ENCODE data around the gene TBC1D8. TPM values are rescaled to one million over a fixed set of nuclear protein-coding genes. Genes with fewer than 3 reads are reported as not detected.

The TBC1D8 gene
- total RNA-seq, result 16.8 and 17.3 TPM in 2 replicates

- peak within 1 kb of the TSS; percentile 67 for H3K4me3 ChIP-seq (ENCODE audit: low read depth, low read length)
- H3K27me3 ChIP-seq (ENCODE audit: control insufficient read depth, insufficient read depth, low read length), result no peaks in the 10 kb centered on the region
- no peak for DNase-seq (ENCODE audit: low read depth)
- no peaks in the 10 kb centered on the region for H3K36me3 ChIP-seq (ENCODE audit: control insufficient read depth, insufficient read depth, low read length)
- TF ChIP-seq, protein P1, sequence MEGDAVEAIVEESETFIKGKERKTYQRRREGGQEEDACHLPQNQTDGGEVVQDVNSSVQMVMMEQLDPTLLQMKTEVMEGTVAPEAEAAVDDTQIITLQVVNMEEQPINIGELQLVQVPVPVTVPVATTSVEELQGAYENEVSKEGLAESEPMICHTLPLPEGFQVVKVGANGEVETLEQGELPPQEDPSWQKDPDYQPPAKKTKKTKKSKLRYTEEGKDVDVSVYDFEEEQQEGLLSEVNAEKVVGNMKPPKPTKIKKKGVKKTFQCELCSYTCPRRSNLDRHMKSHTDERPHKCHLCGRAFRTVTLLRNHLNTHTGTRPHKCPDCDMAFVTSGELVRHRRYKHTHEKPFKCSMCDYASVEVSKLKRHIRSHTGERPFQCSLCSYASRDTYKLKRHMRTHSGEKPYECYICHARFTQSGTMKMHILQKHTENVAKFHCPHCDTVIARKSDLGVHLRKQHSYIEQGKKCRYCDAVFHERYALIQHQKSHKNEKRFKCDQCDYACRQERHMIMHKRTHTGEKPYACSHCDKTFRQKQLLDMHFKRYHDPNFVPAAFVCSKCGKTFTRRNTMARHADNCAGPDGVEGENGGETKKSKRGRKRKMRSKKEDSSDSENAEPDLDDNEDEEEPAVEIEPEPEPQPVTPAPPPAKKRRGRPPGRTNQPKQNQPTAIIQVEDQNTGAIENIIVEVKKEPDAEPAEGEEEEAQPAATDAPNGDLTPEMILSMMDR (IDR thresholded peaks at IDR 0.05; ENCODE audit: insufficient read depth, low read length, poor library complexity, severe bottlenecking), result no peak
These were observed at the start of gene TBC1D8 for GRCh38 chr2:101151146-101151858. TBC1D8 (minus strand) TSS chr2:101151382; CDS start chr2:101151253, 129 bp downstream.

DNA sequence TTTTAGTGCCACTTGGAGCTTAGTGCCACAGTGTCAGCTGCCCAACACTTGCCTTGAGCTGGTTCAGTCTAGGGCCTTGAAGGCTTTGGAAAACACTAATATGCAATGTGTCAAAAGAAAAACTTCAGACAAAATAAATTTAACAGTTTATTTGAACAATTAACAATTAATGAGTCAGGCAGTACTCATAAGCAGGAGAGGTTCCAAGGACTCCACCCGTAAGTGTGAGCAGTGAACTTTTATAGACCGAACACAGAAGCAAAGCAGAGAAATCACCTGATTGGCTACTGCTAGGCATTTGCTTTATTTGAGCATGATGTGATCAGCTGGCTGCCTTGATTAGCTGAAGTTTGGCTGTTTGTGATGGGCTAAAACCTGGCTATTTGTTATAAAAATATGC lies 49.5 kb upstream of the TBC1D8 start:
- H3K36me3 ChIP-seq (ENCODE audit: control insufficient read depth, insufficient read depth, low read length), result no peaks in the 10 kb centered on the region
- no peaks in the 10 kb centered on the region for H3K27me3 ChIP-seq (ENCODE audit: control insufficient read depth, insufficient read depth, low read length)
- H3K4me3 ChIP-seq (ENCODE audit: low read depth, low read length), result no peak overlapping the region
- no peak for DNase-seq (ENCODE audit: low read depth)
- TF ChIP-seq, protein P1 (IDR thresholded peaks at IDR 0.05; ENCODE audit: insufficient read depth, low read length, poor library complexity, severe bottlenecking), result no peak

DNA sequence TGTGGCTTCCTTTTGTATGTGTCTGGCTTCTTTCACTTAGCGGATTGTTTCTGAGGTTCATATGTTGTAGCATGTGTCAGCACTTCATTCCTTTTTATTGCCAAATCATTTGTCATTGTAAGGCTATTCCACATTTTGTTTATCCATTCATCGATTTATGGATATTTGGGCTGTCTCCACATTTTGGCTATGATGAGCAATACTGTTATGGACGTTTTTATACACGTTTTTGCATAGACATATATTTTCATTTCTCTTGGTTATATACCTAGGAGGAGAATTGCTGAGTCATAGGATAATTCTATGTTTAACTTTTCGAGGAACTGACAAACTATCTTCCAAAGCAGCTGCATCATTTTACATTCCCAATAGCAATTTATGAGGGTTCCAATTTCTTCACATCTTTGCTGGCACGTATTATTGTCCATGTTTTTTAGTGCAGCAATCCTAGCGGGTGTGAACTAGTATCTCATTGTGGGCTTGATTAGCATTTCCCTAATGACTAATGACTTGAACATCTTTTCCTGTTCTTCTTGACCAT lies 48.1 kb upstream of the TBC1D8 start:
- H3K27me3 ChIP-seq (ENCODE audit: control insufficient read depth, insufficient read depth, low read length), result no peaks in the 10 kb centered on the region
- TF ChIP-seq, protein P1 (IDR thresholded peaks at IDR 0.05; ENCODE audit: insufficient read depth, low read length, poor library complexity, severe bottlenecking), result no peak
- no peak for DNase-seq (ENCODE audit: low read depth)
- no peaks in the 10 kb centered on the region for H3K36me3 ChIP-seq (ENCODE audit: control insufficient read depth, insufficient read depth, low read length)
- no peak overlapping the region for H3K4me3 ChIP-seq (ENCODE audit: low read depth, low read length)

GRCh38 chr2:101197814-101198213 lies 46.6 kb upstream of the TBC1D8 start:
- Histone ChIP-seq H3K27me3 (ENCODE audit: control insufficient read depth, insufficient read depth, low read length) (no peaks in the 10 kb centered on the region), H3K4me3 (ENCODE audit: low read depth, low read length) (no peak overlapping the region), H3K36me3 (ENCODE audit: control insufficient read depth, insufficient read depth, low read length) (no peaks in the 10 kb centered on the region)
- no peak for DNase-seq (ENCODE audit: low read depth)
- TF ChIP-seq, protein P1 (IDR thresholded peaks at IDR 0.05; ENCODE audit: insufficient read depth, low read length, poor library complexity, severe bottlenecking), result no peak

DNA sequence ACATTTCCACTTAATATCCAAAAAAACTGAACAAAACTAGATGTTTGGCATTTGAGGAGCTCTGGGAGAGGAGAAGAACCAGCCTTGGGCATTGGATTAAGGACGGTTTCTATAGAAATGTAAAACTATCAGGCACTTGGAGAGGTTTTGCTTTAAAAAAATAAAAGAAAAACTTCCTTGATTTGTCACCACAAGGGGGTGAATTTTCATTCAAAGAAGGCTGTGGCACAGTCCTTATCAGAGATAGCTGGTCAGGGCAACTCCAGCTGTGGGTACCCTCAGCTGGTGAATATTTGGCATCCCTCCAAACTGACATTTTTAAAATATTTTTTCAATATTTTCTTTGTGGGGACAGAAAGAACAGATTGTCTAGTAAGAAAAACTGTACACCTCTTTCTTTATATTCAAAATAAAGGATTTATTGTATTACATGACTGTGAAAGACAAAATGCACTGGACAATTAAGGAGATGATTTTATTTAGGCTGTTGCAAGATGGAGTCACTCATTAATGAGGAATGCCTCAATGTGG lies 46.1 kb upstream of the TBC1D8 start:
- H3K36me3 ChIP-seq (ENCODE audit: control insufficient read depth, insufficient read depth, low read length), result no peaks in the 10 kb centered on the region
- TF ChIP-seq, protein P1 (IDR thresholded peaks at IDR 0.05; ENCODE audit: insufficient read depth, low read length, poor library complexity, severe bottlenecking), result no peak
- no peak for DNase-seq (ENCODE audit: low read depth)
- no peaks in the 10 kb centered on the region for H3K27me3 ChIP-seq (ENCODE audit: control insufficient read depth, insufficient read depth, low read length)
- no peak overlapping the region for H3K4me3 ChIP-seq (ENCODE audit: low read depth, low read length)

Data from kidney epithelial cell (primary cell).